H1 (cell line): ENCODE measurements around the gene MAP1B. TPM values are rescaled to one million over a fixed set of nuclear protein-coding genes. Genes with fewer than 3 reads are reported as not detected.

Source experiments
- ASH2L ChIP-seq: fragments of 200-600, 300-600 bp; sonication (generic); IDR thresholded peaks from one replicate; pipeline ENCODE4 v1.7.1; 2017; ENCODE audit warnings: low read length
- CHD2 ChIP-seq: IDR thresholded peaks from 2 replicates; pipeline ENCODE4 v1.6.1; 2012; ENCODE audit warnings: low read length, improper control_type of control experiment
- CHD7 ChIP-seq: fragments of 300-600 bp; sonication (generic); IDR thresholded peaks from 2 replicates; pipeline ENCODE4 v1.7.1; 2012; ENCODE audit warnings: low read length, moderate library complexity, mild to moderate bottlenecking, inconsistent platforms; ENCODE audit not compliant: insufficient replicate concordance
- RBBP5 ChIP-seq: IDR thresholded peaks from 2 replicates; pipeline ENCODE4 v1.7.1; 2012; ENCODE audit warnings: low read depth, mild to moderate bottlenecking, inconsistent platforms, low read length, moderate library complexity, borderline replicate concordance
- SAP30 ChIP-seq: fragments of 300-600 bp; sonication (generic); IDR thresholded peaks from 2 replicates; pipeline ENCODE4 v1.7.1; 2012; ENCODE audit warnings: low read length, moderate library complexity, mild to moderate bottlenecking, inconsistent platforms; ENCODE audit not compliant: insufficient read depth, insufficient replicate concordance
- polyA plus RNA-seq, 7 experiments: library from polyadenylated mRNA; depleted of rRNA in 3 of 7; stranded (reverse) in 5 of 7; unstranded in 2 of 7; fragments of >200 nt in 5 of 7; fragments of 200-250 nt in 2 of 7; gene quantifications; 1 replicate in 5 of 7; 2 replicates in 1 of 7; 4 replicates in 1 of 7; pipeline versions ENCODE4 v1.2.1 to v1.2.3, GENCODE V29; 2011 to 2013; ENCODE audit warnings: missing spikeins in 2 of 7, mixed read lengths in 2 of 7
- total RNA-seq: library from RNA; stranded (reverse); fragmentation: NEBNext Ultra II Directional; extraction: Animal tissue kit (Norgen Biotek cat#: 25700); gene quantifications from 2 replicates; pipeline ENCODE4 v1.2.1, GENCODE V29; 2021

Gene MAP1B
- total and polyA plus RNA-seq, 2 of the 8 experiments (the other 6 are each of a cell fraction or from before 2014, with no cell fraction given): 24.5 to 120 TPM

GRCh38 chr5:72101828-72102227, 5.4 kb upstream of the MAP1B start (continued):
- no peak for TF ChIP-seq CHD7
- TF ChIP-seq CHD2: no peak
- TF ChIP-seq RBBP5: no peak
- no peak for TF ChIP-seq ASH2L
- no peak for TF ChIP-seq SAP30
